GM20000 (cell line): Measurements from ENCODE around the gene VIT.

ENCODE experiments used
- DNase-seq: peaks from one replicate; pipeline ENCODE4 v3.0.0; 2012; ENCODE audit warnings: low spot score
- TF ChIP-seq, protein P1 (sequence below): IDR thresholded peaks from 2 replicates; pipeline ENCODE4 v1.5.1; 2012; ENCODE audit warnings: mild to moderate bottlenecking, control low read depth; ENCODE audit errors: extremely low read depth, missing control alignments

Gene VIT

GRCh38 chr2:36704475-36705150 is 8.1 kb downstream of the VIT start:
- TF ChIP-seq, protein P1, sequence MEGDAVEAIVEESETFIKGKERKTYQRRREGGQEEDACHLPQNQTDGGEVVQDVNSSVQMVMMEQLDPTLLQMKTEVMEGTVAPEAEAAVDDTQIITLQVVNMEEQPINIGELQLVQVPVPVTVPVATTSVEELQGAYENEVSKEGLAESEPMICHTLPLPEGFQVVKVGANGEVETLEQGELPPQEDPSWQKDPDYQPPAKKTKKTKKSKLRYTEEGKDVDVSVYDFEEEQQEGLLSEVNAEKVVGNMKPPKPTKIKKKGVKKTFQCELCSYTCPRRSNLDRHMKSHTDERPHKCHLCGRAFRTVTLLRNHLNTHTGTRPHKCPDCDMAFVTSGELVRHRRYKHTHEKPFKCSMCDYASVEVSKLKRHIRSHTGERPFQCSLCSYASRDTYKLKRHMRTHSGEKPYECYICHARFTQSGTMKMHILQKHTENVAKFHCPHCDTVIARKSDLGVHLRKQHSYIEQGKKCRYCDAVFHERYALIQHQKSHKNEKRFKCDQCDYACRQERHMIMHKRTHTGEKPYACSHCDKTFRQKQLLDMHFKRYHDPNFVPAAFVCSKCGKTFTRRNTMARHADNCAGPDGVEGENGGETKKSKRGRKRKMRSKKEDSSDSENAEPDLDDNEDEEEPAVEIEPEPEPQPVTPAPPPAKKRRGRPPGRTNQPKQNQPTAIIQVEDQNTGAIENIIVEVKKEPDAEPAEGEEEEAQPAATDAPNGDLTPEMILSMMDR, result no peak
- no peak for DNase-seq

- DNase-seq, result no peak
These were observed 9.0 kb downstream of the VIT start for GRCh38 chr2:36705326-36706020.

GRCh38 chr2:36706021-36706876 is 9.7 kb downstream of the VIT start:
- no peak for DNase-seq
- TF ChIP-seq, protein P1, result no peak

More at GRCh38 chr2:36705326-36706020, 9.0 kb downstream of the VIT start:
- TF ChIP-seq, protein P1, result no peak

DNA sequence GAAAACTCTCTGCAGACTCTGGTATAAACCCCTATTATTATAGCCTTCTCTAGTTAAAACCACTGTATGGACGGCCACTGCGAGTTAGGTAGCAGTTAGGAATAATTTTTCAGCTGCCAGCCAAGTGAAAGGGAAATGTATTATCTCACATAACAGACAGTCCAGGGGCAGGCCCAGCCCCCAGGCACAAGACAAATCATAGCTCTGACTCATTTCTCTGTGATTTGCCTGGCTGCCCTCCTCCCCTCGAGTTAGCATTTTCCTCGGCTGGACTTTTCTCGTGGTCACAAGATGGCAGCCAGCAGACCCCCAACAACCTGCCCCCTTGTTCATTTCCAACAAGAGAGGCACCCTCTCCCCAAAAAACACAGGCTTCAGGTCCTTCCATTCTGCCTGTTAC is 10.5 kb downstream of the VIT start:
- TF ChIP-seq, protein P1, result no peak
- DNase-seq, result no peak

DNA sequence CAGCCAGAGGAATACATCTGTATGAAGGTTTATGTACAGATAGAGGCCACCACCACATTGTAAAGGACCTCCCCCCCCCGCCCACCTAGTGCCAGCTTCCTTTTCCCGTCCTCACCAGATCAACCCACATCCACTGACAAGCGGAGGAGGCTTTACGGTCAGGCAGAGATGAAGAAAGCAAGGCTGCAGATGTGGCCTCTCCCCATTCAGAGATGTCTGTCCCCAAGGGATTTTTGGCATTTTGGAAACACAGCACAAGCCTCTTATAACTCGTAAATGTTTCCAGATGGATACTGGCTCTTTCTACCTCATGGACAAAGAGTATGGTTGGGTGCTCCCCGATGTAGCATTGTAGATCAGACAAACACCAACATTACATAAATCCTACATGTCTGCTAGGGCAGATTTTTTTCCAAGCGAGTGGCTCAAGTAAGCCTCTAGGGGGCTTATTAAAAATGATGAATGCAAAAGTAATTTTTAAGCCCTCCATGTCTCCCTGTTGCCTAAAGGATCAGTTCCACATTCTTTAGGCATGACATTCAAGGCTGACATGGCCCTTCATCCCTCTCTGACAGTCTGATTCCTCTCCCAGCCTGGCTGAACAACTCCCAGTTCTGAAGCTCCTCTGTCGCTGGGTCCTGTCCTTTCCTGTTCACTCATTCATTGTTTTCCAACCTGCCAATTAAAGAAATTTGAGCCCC is 11.7 kb downstream of the VIT start:
- TF ChIP-seq, protein P1, result no peak
- no peak for DNase-seq

GRCh38 chr2:36710858-36711515 is 14.5 kb downstream of the VIT start:
- TF ChIP-seq, protein P1, result no peak
- no peak for DNase-seq
